Esophagus muscularis mucosa (tissue), 4 donors: ENCODE results near the gene GBF1.

Experiments
- EP300 ChIP-seq: sonication (generic); formaldehyde crosslinking; IDR thresholded peaks from one replicate; pipeline ENCODE4 v1.6.1; 2017; ENCODE audit warnings: antibody characterized with exemption
- POLR2A ChIP-seq: fragments of 450-650 bp; IDR thresholded peaks from one replicate; pipeline ENCODE4 v1.6.1; 2017; ENCODE audit warnings: antibody characterized with exemption, moderate library complexity, mild to moderate bottlenecking, low read depth
- POLR2AphosphoS5 ChIP-seq, 2 donors: sonication (generic); formaldehyde crosslinking; IDR thresholded peaks; one replicate each; pipeline ENCODE4 v1.6.1; 2017; ENCODE audit warnings: antibody characterized with exemption in 2 of 2
- TF ChIP-seq, protein P1 (sequence below), 3 experiments: fragments of 200-600 bp in 2 of 3; fragments of 450-650 bp in 1 of 3; sonication (generic) in 2 of 3; IDR thresholded peaks; one replicate each; pipeline ENCODE4 v1.5.1; 2017 to 2019; ENCODE audit warnings: antibody characterized with exemption in 3 of 3, mild to moderate bottlenecking in 2 of 3, moderate library complexity in 1 of 3

- TF ChIP-seq EP300 (no peak), POLR2A (no peak), POLR2AphosphoS5 (IDR thresholded peaks at IDR 0.05) (no peak)
- TF ChIP-seq, protein P1, sequence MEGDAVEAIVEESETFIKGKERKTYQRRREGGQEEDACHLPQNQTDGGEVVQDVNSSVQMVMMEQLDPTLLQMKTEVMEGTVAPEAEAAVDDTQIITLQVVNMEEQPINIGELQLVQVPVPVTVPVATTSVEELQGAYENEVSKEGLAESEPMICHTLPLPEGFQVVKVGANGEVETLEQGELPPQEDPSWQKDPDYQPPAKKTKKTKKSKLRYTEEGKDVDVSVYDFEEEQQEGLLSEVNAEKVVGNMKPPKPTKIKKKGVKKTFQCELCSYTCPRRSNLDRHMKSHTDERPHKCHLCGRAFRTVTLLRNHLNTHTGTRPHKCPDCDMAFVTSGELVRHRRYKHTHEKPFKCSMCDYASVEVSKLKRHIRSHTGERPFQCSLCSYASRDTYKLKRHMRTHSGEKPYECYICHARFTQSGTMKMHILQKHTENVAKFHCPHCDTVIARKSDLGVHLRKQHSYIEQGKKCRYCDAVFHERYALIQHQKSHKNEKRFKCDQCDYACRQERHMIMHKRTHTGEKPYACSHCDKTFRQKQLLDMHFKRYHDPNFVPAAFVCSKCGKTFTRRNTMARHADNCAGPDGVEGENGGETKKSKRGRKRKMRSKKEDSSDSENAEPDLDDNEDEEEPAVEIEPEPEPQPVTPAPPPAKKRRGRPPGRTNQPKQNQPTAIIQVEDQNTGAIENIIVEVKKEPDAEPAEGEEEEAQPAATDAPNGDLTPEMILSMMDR (IDR thresholded peaks at IDR 0.05), result no peak
Observed at GRCh38 chr10:102283890-102284289, 38.6 kb downstream of the GBF1 start.
